ENCODE data around the gene GIPC2.

GRCh38 chr1:78003070-78003746 lies 42.6 kb upstream of the GIPC2 start:
- TF ChIP-seq CTCF (IDR thresholded peaks at IDR 0.05; ENCODE audit: extremely low read depth in 1 of 2, insufficient read depth in 1 of 2, low read depth in 1 of 2, low read length in 2 of 2): no peak
- no peak for TF ChIP-seq MAX (IDR thresholded peaks at IDR 0.05; ENCODE audit: insufficient read depth, insufficient read length)
- TF ChIP-seq MYC (IDR thresholded peaks at IDR 0.05; ENCODE audit: low read depth, low read length): no peak
- TF ChIP-seq POLR2AphosphoS5 (IDR thresholded peaks at IDR 0.05; ENCODE audit: insufficient read depth, low read depth, low read length): no peak
- no peak for TF ChIP-seq POLR2A (IDR thresholded peaks at IDR 0.05; ENCODE audit: low read depth, low read length)
- TF ChIP-seq FOS (IDR thresholded peaks at IDR 0.05; ENCODE audit: borderline replicate concordance, insufficient read depth, low read length): no peak
